Measurements from ENCODE around the gene DBT. TPM values are rescaled to one million over a fixed set of nuclear protein-coding genes. Genes with fewer than 3 reads are reported as not detected.

The DBT gene
- total RNA-seq, 1 donor from 2014 or later, result 15.7 TPM

GRCh38 chr1:100232156-100232555 is 17.5 kb downstream of the DBT start:
- H3K4me3 ChIP-seq, result no peak overlapping the region
- DNase-seq (no peak), ATAC-seq (no peak)
- TF ChIP-seq CTCF (IDR thresholded peaks at IDR 0.05), result no peak
- H3K4me1 ChIP-seq, result no peaks in the 10 kb centered on the region
- intact Hi-C loops (cut with DNase I), result no loop called here
- no peaks in the 10 kb centered on the region for H3K9me3 ChIP-seq
- peaks cover 76% of the 10 kb centered on the region for H3K36me3 ChIP-seq
- H3K27me3 ChIP-seq, result no peaks in the 10 kb centered on the region
- H3K27ac ChIP-seq, result no peak overlapping the region

GRCh38 chr1:100231721-100232120 is 17.9 kb downstream of the DBT start:
- Histone ChIP-seq H3K4me1 (no peaks in the 10 kb centered on the region), H3K9me3 (no peaks in the 10 kb centered on the region), H3K27me3 (no peaks in the 10 kb centered on the region), H3K27ac (no peak overlapping the region), H3K36me3 (peaks cover 72% of the 10 kb centered on the region), H3K4me3 (no peak overlapping the region)
- intact Hi-C loops (cut with DNase I), result no loop called here
- DNase-seq (no peak), ATAC-seq (no peak)
- no peak for TF ChIP-seq CTCF (IDR thresholded peaks at IDR 0.05)

GRCh38 chr1:100230765-100231164 is 18.9 kb downstream of the DBT start:
- peaks cover 70% of the 10 kb centered on the region for H3K36me3 ChIP-seq
- intact Hi-C loops (cut with DNase I), result no loop called here

GRCh38 chr1:100229681-100230443 is 19.8 kb downstream of the DBT start:
- TF ChIP-seq CTCF (IDR thresholded peaks at IDR 0.05), result no peak
- Histone ChIP-seq H3K27me3 (no peaks in the 10 kb centered on the region), H3K4me1 (no peaks in the 10 kb centered on the region), H3K36me3 (peaks cover 63% of the 10 kb centered on the region), H3K27ac (no peak overlapping the region), H3K9me3 (no peaks in the 10 kb centered on the region), H3K4me3 (no peak overlapping the region)
- no peak for ATAC-seq
- intact Hi-C loops (cut with DNase I), result no loop called here
- no peak for DNase-seq

More at GRCh38 chr1:100230765-100231164, 18.9 kb downstream of the DBT start:
- no peak overlapping the region for H3K27ac ChIP-seq
- H3K4me3 ChIP-seq, result no peak overlapping the region
- no peak for TF ChIP-seq CTCF (IDR thresholded peaks at IDR 0.05)
- H3K27me3 ChIP-seq, result no peaks in the 10 kb centered on the region
- no peaks in the 10 kb centered on the region for H3K9me3 ChIP-seq
- ATAC-seq (no peak), DNase-seq (no peak)
- H3K4me1 ChIP-seq, result no peaks in the 10 kb centered on the region

GRCh38 chr1:100222428-100222827 is 27.2 kb downstream of the DBT start:
- Histone ChIP-seq H3K27me3 (no peaks in the 10 kb centered on the region), H3K27ac (no peak overlapping the region), H3K9me3 (no peaks in the 10 kb centered on the region), H3K36me3 (peaks cover 26% of the 10 kb centered on the region), H3K4me3 (no peak overlapping the region), H3K4me1 (no peaks in the 10 kb centered on the region)
- DNase-seq (no peak), ATAC-seq (no peak)
- intact Hi-C loops (cut with DNase I), result no loop called here
- TF ChIP-seq CTCF (IDR thresholded peaks at IDR 0.05), result no peak

All from upper lobe of right lung (tissue), 1 donor.